ENCODE measurements around the gene PRKCE. TPM values are rescaled to one million over a fixed set of nuclear protein-coding genes. Genes with fewer than 3 reads are reported as not detected.

PRKCE gene
- total RNA-seq, 1 experiment from 2014 or later, result 1.3 TPM

- Histone ChIP-seq H2BK12ac (ENCODE audit: insufficient read length, low read depth, low read length) (no peak overlapping the region), H3K14ac (ENCODE audit: insufficient read depth, low read length) (no peak overlapping the region), H3T11ph (ENCODE audit: low read length) (no peak overlapping the region), H4K20me1 (ENCODE audit: control insufficient read depth, insufficient read depth, insufficient read length) (no peaks in the 10 kb centered on the region), H3K27ac (ENCODE audit: insufficient read length, low read depth, low read length) (no peak overlapping the region), H2BK20ac (ENCODE audit: low read depth, low read length, poor library complexity, severe bottlenecking) (no peak overlapping the region), H2BK15ac (ENCODE audit: low read depth, low read length) (no peak overlapping the region), H2AK5ac (ENCODE audit: insufficient read length, low read length) (no peak overlapping the region), H3K79me1 (ENCODE audit: insufficient read depth, low read depth, low read length, poor library complexity, severe bottlenecking) (no peaks in the 10 kb centered on the region), H4K5ac (ENCODE audit: insufficient read length, low read depth, low read length) (no peak overlapping the region), H2AFZ (ENCODE audit: low read length) (no peak overlapping the region), H3K23ac (ENCODE audit: insufficient read length, low read depth, low read length) (no peak overlapping the region), H3K4me1 (ENCODE audit: insufficient read depth, low read length) (no peaks in the 10 kb centered on the region), H4K91ac (ENCODE audit: insufficient read length, low read depth, low read length) (no peak overlapping the region), H4K8ac (replicated peaks; ENCODE audit: insufficient read length, low read depth, low read length) (no peak overlapping the region), H3K4ac (ENCODE audit: low read depth, low read length) (no peak overlapping the region), H3K27me3 (ENCODE audit: insufficient read depth, low read length) (no peaks in the 10 kb centered on the region; the same call in 1 of the 2 replicates), H2BK120ac (ENCODE audit: low read depth, low read length, poor library complexity, severe bottlenecking) (no peak overlapping the region), H3K4me2 (ENCODE audit: insufficient read depth, insufficient read length, low read length) (no peak overlapping the region), H3K18ac (ENCODE audit: insufficient read length, low read depth, low read length) (no peak overlapping the region), H3K79me2 (ENCODE audit: insufficient read depth, low read length) (no peaks in the 10 kb centered on the region), H3K9ac (ENCODE audit: extremely low read depth, insufficient read length, low read length) (no peak overlapping the region), H3K9me3 (ENCODE audit: control insufficient read depth, low read depth, low read length) (no peaks in the 10 kb centered on the region), H2BK5ac (ENCODE audit: insufficient read length, low read length) (no peak overlapping the region), H3K23me2 (ENCODE audit: insufficient read length, low read depth, low read length, poor library complexity, severe bottlenecking) (no peaks in the 10 kb centered on the region), H3K56ac (ENCODE audit: insufficient read length, low read depth, low read length) (no peak overlapping the region)
- TF ChIP-seq CTCF (conservative IDR thresholded peaks at IDR 0.05), result no peak
- WGBS (ENCODE audit: extremely low coverage, insufficient read length, low lambda C conversion rate), result no CpG with 5 or more reads among the region's 9 CpGs
- no peaks in the 10 kb centered on the region for H3K36me3 Mint-ChIP-seq (ENCODE audit: insufficient read depth in 1 of 3, low read depth in 3 of 3)
- H3K27ac Mint-ChIP-seq, result peak overlapping the region in 1 of 3 experiments; percentile 12; a peak in 1 of 7 replicates
- peaks cover 2% of the 10 kb centered on the region; the same call in 1 of the 2 replicates for H3K27me3 Mint-ChIP-seq (ENCODE audit: low read depth)
- no peak for DNase-seq
- H3K4me1 Mint-ChIP-seq, result peaks cover 16 to 29% of the 10 kb centered on the region in 2 experiments
- H3K9me3 Mint-ChIP-seq, result no peaks in the 10 kb centered on the region; a peak in 1 of 5 replicates
- no peak overlapping the region; a peak in 1 of 5 replicates for H3K4me3 Mint-ChIP-seq
Observed at GRCh38 chr2:45821558-45822271, 170.2 kb downstream of the PRKCE start.
